Tongue (tissue), 2 donors: ENCODE results near the gene TBC1D10A. TPM values are rescaled to one million over a fixed set of nuclear protein-coding genes. Genes with fewer than 3 reads are reported as not detected.

ENCODE experiments used
- DNase-seq: peaks from one replicate; pipeline ENCODE4 v3.0.0-alpha.2; 2015
- total RNA-seq: library from RNA; depleted of rRNA; stranded (reverse); fragments of >200 nt; gene quantifications from one replicate; pipeline ENCODE4 v1.2.3, GENCODE V29; 2014

Gene TBC1D10A
- total RNA-seq, 1 donor from 2014 or later, result 11.0 TPM

DNA sequence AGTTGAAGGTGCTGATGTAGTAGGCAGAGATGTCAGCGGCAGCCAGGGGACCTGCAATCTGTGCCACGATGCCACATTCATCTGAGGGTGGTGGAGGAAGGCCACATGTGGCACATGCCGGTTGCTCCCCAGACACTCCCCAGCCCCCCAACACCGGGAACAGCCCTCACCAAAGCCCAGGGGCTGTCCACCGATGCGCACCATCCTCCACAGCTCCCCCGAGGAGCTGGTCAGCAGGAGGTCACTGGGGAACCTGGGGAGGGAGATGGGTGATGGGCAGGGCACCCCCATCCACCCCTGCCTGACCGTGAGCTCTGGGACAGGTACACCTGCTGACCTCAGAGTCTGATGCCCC lies 40.9 kb downstream of the TBC1D10A start:
- DNase-seq, result no peak

DNA sequence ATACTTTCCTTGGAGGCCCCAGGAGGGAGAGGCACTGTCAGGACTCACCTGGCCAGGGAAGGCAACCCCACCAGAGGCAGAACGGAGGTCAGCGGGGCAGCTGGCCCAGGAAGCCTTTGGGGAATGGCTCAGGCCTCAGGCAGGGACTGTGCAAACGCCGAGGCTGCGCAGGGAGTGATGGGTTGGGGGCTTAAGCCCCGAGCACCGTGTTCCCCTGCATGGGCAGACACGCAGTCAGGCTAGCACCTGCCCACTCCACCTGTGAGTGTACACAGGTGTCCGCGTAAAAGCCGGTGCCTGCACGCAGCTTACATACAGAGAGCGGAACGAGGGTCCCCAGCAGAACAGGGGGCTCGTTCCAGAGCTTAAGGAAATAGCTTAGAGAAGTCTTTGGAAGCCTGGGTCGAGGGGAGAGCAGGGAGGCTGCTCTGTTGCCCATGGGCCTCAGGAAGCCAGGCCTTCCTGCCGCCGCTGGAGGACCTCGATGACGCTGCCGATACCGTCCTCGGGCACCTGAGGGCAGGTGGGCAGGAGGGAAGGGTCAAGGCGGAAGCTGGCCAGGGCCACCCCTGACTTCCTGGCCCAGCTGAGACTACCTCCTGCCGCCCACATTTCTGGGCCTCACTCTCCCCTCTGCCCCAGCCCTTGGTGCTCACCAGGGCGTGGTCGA lies 41.4 kb downstream of the TBC1D10A start:
- DNase-seq, result no peak

DNA sequence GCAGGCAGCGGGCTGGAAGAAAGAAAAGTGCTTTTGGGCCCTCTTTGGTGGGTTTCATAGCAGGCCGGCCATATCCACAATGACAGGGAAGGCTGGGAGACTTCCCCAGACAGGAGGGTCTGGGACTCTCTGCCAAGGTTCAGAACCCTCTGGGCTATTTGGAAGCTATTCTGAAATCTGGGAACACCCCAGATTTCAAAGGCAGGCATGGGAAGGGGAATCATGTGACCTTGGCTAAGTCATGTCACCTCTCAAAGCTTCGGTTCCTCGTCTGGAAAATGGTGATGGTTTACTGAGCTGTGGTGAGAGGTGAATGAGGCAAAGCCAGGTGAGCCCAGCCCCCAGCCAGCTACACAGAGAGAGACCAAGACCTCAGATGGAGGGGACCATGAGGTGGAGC lies 42.1 kb downstream of the TBC1D10A start:
- DNase-seq, result no peak

DNA sequence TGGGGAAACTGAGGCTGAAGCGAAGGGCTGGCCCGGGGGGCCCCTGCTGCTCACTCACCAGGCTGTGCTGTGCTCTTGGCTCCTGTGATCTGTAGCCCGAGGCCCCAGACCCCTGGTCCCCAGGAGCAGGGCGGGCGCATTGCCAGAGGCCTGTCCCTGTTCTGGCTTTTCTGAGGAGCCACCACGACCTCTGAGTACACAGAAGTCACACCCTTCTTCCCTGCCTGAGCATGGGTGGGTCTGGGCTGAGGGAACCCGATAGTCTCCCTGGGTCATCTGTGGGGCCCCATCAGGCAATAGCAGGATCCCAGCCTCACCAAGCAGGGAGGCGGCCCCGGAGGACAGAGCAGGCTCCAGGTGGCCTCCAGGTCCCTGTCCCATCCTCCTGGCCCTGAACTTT lies 42.6 kb downstream of the TBC1D10A start:
- no peak for DNase-seq

DNA sequence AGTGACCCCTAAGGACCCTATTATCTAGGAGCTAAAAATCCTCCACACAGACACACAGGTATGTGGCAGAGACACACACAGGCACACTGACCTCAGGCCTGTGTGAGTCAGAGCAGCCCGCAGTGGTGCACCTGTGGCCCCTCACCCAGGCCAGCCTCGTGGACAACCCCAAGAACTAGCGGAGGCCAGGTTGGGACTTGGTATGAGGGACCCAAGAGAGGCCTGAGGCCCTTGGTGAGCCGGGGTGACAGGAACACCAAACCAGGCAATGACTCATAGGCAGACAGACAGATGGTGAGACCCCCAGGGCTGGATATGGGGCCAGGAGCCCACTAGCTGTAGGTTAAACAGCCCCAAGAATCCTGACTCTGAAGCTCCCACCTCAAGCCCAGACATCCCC lies 43.4 kb downstream of the TBC1D10A start:
- no peak for DNase-seq

DNA sequence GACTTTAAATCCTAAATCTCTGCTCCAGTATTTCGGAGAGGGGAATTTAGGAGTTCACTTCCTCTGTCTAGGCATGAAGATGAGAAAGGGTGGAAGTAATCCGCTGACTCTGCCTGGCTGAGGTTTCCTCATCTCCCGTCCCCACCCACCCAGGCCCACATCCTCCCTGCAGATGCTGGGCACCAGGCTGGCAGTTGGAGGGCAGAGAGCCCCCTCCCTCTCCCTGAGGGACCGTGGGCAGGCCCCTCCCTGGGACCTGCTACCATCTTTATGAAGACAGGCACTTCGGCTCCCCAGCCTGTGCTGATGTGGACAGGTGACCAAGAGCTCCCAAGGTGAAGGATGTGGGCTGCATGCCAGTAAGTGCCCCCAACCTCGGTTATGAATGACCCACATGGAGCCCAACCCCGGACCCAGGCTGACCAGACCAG lies 44.1 kb downstream of the TBC1D10A start:
- no peak for DNase-seq

DNA sequence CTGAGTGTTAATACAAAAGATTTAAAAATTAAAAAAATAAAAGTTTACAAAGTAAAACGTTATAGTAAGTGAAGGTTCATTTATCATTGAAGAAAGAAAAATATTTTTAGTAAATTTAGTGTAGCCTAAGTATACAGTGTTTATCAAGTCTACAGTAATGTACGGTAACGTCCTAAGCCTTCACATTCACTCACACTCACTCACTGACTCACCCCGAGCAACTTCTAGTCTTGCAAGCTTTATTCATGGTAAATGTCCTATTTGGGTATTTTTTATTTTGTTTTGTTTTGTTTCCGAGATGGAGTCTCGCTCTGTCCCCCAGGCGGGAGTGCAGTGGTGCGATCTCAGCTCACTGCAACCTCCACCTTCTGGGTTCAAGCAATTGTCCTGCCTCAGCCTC lies 46.2 kb downstream of the TBC1D10A start:
- DNase-seq, result no peak

- no peak for DNase-seq
These were observed 46.8 kb downstream of the TBC1D10A start for GRCh38 chr22:30279932-30280331.

- DNase-seq, result no peak
These were observed 47.5 kb downstream of the TBC1D10A start for GRCh38 chr22:30279046-30279788.

DNA sequence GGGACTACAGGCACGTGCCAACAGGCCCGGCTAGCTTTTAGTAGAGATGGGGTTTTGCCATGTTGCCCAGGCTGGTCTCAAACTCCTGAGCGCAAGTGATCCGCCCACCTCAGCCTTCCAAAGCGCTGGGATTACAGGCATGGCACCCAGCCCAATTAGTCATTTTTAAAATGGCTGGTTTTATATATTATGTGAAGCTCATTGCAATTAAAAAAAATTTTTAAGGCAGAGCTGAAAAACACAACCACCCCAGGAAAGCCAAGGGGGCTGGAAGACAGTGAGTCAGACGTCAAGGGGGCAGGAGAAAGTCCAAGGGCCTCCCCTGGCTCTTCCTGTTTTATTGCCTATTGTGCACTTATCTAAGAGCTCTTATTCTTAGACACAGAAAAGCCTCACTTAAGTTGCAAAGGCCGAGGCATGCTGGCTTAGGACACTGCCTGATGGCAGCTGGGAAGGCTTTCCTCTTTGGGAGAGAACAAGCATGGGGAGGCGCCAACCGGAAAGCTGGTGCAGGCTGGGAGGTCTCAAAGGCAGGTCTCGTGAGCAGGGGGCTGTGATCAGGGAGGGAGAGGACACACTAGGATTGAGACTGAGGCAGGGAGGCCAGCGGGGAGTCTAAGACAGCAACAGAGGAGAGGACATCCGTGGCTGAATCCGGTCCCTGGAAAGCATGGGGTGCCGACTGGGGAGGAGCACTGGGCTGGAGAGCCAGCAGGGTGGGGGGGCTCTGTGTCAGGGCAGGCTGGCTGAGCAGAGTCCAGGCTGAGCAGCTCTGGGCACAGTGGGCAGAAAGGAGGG lies 49.0 kb downstream of the TBC1D10A start:
- DNase-seq, result no peak

DNA sequence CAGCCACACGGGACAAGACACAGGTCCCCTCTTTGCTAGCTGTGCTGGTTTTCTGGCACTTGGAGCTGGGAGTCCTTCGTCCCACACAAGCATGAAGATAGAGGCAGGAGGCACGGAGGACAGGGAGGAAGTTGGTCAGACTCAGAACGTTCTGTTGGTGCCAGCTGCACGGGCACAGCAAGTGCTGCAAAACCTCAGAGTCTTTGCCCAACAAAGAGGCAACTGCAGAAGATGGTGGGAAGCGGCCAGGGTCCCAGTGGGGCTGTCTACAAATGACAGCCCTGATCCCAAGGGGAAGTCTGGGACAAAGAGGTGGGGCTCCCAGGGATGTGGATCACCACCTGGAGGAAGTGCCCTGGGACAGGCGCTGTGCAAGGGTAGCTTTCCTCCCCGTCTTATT lies 50.7 kb downstream of the TBC1D10A start:
- no peak for DNase-seq

- DNase-seq, result no peak
These were observed 51.1 kb downstream of the TBC1D10A start for GRCh38 chr22:30275625-30276024.

GRCh38 chr22:30274437-30274812 lies 52.3 kb downstream of the TBC1D10A start:
- DNase-seq, result no peak

- no peak for DNase-seq
These were observed 52.9 kb downstream of the TBC1D10A start for GRCh38 chr22:30273711-30274436.

- no peak for DNase-seq
These were observed 53.8 kb downstream of the TBC1D10A start for GRCh38 chr22:30272781-30273601.

DNA sequence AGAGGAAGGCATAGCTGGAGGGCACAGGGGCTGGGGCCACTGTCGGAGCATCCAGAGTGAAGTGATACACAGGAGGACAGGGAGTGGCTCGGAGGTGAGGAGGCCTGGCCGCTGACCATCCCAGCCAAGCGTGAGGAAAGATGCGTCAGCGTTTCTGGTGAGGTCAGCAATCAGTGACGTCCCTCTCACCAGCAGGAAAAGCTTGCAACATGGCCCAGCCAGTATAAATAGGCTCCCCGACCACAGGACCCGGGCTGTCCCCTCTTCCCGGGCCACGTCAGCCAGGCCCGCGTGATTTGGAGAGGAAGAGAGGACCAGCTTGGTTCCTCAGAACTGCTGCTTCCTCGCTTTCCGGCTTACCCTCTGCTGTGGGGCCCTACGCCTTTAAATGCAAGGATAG lies 55.9 kb downstream of the TBC1D10A start:
- peak; percentile 35 for DNase-seq

DNA sequence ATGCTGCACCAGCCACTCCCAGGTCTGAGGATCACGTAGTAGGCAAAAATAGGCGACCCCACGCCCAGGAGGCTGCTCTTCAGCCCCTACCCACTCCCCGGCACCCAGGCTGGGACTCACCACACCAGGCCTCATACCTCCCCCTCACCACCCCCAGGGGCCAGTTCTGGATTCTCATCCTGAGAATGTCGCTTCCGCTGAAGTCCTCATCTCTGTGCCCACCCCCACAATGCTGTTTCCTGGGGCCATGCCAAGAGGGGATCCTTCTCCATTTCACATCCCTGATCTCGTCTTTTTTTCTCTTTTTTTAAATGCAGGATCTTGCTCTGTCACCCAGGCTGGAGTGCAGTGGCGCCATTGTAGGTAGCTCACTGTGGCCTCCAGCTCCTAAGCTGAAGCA lies 58.4 kb downstream of the TBC1D10A start:
- DNase-seq, result no peak

GRCh38 chr22:30267382-30268302 lies 59.1 kb downstream of the TBC1D10A start:
- no peak for DNase-seq

GRCh38 chr22:30266445-30267381 lies 60.0 kb downstream of the TBC1D10A start, which contains the start of gene OSM:
OSM (minus strand) TSS chr22:30266851; CDS start chr22:30266799, 52 bp downstream.
- no peak for DNase-seq
